H1 (cell line): Measurements from ENCODE around the gene KRTCAP2. TPM values are rescaled to one million over a fixed set of nuclear protein-coding genes. Genes with fewer than 3 reads are reported as not detected.

ENCODE experiments used
- CTCF ChIA-PET: fragments of 300-600 bp; sonication (Branson Sonifier 250); formaldehyde crosslinking; loops from one replicate; lab custom pipeline; 2021; ENCODE audit not compliant: partially characterized antibody; lab: Charles Lee
- POLR2A ChIA-PET: fragments of 300-600 bp; sonication (Branson Sonifier 250); formaldehyde crosslinking; loops from one replicate; lab custom pipeline; 2021; ENCODE audit warnings: inconsistent platforms; ENCODE audit not compliant: partially characterized antibody; lab: Charles Lee
- DNase-seq, 2 experiments: peaks; one replicate each; pipeline versions ENCODE4 v3.0.0 to v3.0.0-alpha.2; 2010 to 2022; ENCODE audit warnings: low spot score in 2 of 2, low read depth in 1 of 2, mixed read lengths in 1 of 2
- FAIRE-seq: peaks from 2 replicates; lab custom pipeline; 2011; peaks lifted over from hg19 to GRCh38; lab: Jason Lieb, UNC
- H2AFZ ChIP-seq: 2 replicates; pipeline ENCODE4 v1.8.1; 2012; ENCODE audit warnings: low read length, inconsistent platforms
- H2AK5ac ChIP-seq: 2 replicates; pipeline ENCODE4 v1.6.1; 2013; ENCODE audit warnings: low read depth, low read length
- H2BK120ac ChIP-seq: replicated peaks from 2 replicates; pipeline ENCODE3; 2013; ENCODE audit warnings: low read depth, low read length, inconsistent platforms
- H2BK12ac ChIP-seq: 2 replicates; pipeline ENCODE4 v1.6.1; 2013; ENCODE audit warnings: low read depth, low read length
- H2BK15ac ChIP-seq: 2 replicates; pipeline ENCODE4 v1.6.1; 2013; ENCODE audit warnings: low read length
- H2BK20ac ChIP-seq: 2 replicates; pipeline ENCODE4 v1.6.1; 2013; ENCODE audit warnings: low read length
- H2BK5ac ChIP-seq: 2 replicates; pipeline ENCODE4 v1.6.1; 2013; ENCODE audit warnings: low read depth, low read length
- H3K14ac ChIP-seq: 2 replicates; pipeline ENCODE4 v1.6.1; 2013; ENCODE audit warnings: inconsistent platforms; ENCODE audit not compliant: insufficient read length
- H3K18ac ChIP-seq: 2 replicates; pipeline ENCODE4 v1.6.1; 2013; ENCODE audit warnings: low read length; ENCODE audit errors: extremely low read depth
- H3K23ac ChIP-seq: 2 replicates; pipeline ENCODE4 v1.6.1; 2013; ENCODE audit warnings: inconsistent platforms; ENCODE audit not compliant: insufficient read length
- H3K23me2 ChIP-seq: 2 replicates; pipeline ENCODE4 v1.6.1; 2013; ENCODE audit warnings: low read depth, low read length
- H3K27ac ChIP-seq: 2 replicates; pipeline ENCODE4 v1.6.1; 2011; ENCODE audit warnings: low read depth, low read length, inconsistent platforms
- H3K27me3 ChIP-seq, 4 experiments: replicated peaks in 1 of 4; 1 replicate in 1 of 4; 2 replicates in 3 of 4; pipeline versions ENCODE4 v1.6.1 to v1.8.1; 2011 to 2013; ENCODE audit warnings: low read length in 3 of 4, mild to moderate bottlenecking in 3 of 4, inconsistent platforms in 2 of 4, mixed read lengths in 2 of 4, moderate library complexity in 1 of 4; ENCODE audit not compliant: control insufficient read depth in 3 of 4, insufficient read depth in 3 of 4; ENCODE audit errors: extremely low read depth in 1 of 4
- H3K36me3 ChIP-seq, 4 experiments: 2 replicates each; pipeline versions ENCODE4 v1.6.1 to v1.8.1; 2011 to 2013; ENCODE audit warnings: mild to moderate bottlenecking in 4 of 4, low read length in 3 of 4, moderate library complexity in 2 of 4, control low read depth in 1 of 4, inconsistent platforms in 1 of 4; ENCODE audit not compliant: insufficient read depth in 4 of 4, control insufficient read depth in 2 of 4
- H3K4ac ChIP-seq: replicated peaks from 2 replicates; pipeline ENCODE3; 2013; ENCODE audit warnings: low read length, low read depth, mixed read lengths, inconsistent platforms; ENCODE audit not compliant: insufficient read length
- H3K4me1 ChIP-seq, 4 experiments: replicated peaks in 1 of 4; 1 replicate in 1 of 4; 2 replicates in 3 of 4; pipeline versions ENCODE4 v1.6.1 to v1.8.1; 2011 to 2013; ENCODE audit warnings: low read length in 3 of 4, inconsistent platforms in 2 of 4, mixed read lengths in 1 of 4; ENCODE audit not compliant: insufficient read depth in 4 of 4, control insufficient read depth in 3 of 4
- H3K4me2 ChIP-seq, 2 experiments: 2 replicates each; pipeline versions ENCODE4 v1.6.1 to v1.8.1; 2011 to 2013; ENCODE audit warnings: low read depth in 2 of 2, low read length in 2 of 2, control low read depth in 1 of 2, inconsistent platforms in 1 of 2, mild to moderate bottlenecking in 1 of 2; ENCODE audit not compliant: insufficient read depth in 1 of 2
- H3K4me3 ChIP-seq, 4 experiments: fragments of 200-600, 300-600 bp in 1 of 4; sonication (generic), shearing (Covaris generic), sonication (Bioruptor Twin) in 1 of 4; 2 replicates each; pipeline versions ENCODE4 v1.5.1 to v1.8.1; 2011 to 2016; ENCODE audit warnings: low read length in 4 of 4, low read depth in 3 of 4, control low read depth in 2 of 4, inconsistent platforms in 2 of 4, mild to moderate bottlenecking in 2 of 4, mixed read lengths in 1 of 4, moderate library complexity in 1 of 4; ENCODE audit not compliant: insufficient read depth in 2 of 4; ENCODE audit errors: extremely low read depth in 1 of 4
- H3K56ac ChIP-seq: replicated peaks from 2 replicates; pipeline ENCODE3; 2013; ENCODE audit warnings: low read depth, mild to moderate bottlenecking, mixed read lengths, low read length, inconsistent platforms; ENCODE audit not compliant: insufficient read length
- H3K79me1 ChIP-seq: 2 replicates; pipeline ENCODE4 v1.6.1; 2013; ENCODE audit warnings: low read depth, low read length, control low read depth
- H3K79me2 ChIP-seq, 2 experiments: 2 replicates each; pipeline versions ENCODE4 v1.6.1 to v1.8.1; 2012 to 2013; ENCODE audit warnings: low read length in 2 of 2, mild to moderate bottlenecking in 2 of 2, inconsistent platforms in 1 of 2; ENCODE audit not compliant: insufficient read depth in 2 of 2, control insufficient read depth in 1 of 2
- H3K9ac ChIP-seq, 4 experiments: replicated peaks in 1 of 4; 1 replicate in 1 of 4; 2 replicates in 3 of 4; pipeline versions ENCODE4 v1.6.1 to v1.8.1; 2011 to 2013; ENCODE audit warnings: low read depth in 3 of 4, low read length in 3 of 4, control low read depth in 2 of 4, mild to moderate bottlenecking in 2 of 4, moderate library complexity in 2 of 4, inconsistent platforms in 1 of 4; ENCODE audit errors: extremely low read depth in 1 of 4
- H3K9me3 ChIP-seq, 2 experiments: 2 replicates each; pipeline versions ENCODE4 v1.6.1 to v1.8.1; 2012 to 2013; ENCODE audit warnings: mild to moderate bottlenecking in 2 of 2, moderate library complexity in 2 of 2, control low read depth in 1 of 2, inconsistent platforms in 1 of 2, low read depth in 1 of 2, low read length in 1 of 2, mixed read lengths in 1 of 2; ENCODE audit not compliant: insufficient read depth in 2 of 2
- H4K20me1 ChIP-seq, 2 experiments: replicated peaks in 1 of 2; 2 replicates each; pipeline versions ENCODE3 to v1.8.1; 2011 to 2013; ENCODE audit warnings: inconsistent platforms in 2 of 2, low read length in 2 of 2, mild to moderate bottlenecking in 1 of 2; ENCODE audit not compliant: insufficient read depth in 2 of 2, control insufficient read depth in 1 of 2
- H4K5ac ChIP-seq: 2 replicates; pipeline ENCODE4 v1.6.1; 2013; ENCODE audit warnings: low read length, low read depth, mixed read lengths, inconsistent platforms; ENCODE audit not compliant: insufficient read length
- H4K8ac ChIP-seq: 2 replicates; pipeline ENCODE4 v1.8.0; 2013; ENCODE audit warnings: mild to moderate bottlenecking, moderate library complexity, low read length, inconsistent platforms; ENCODE audit not compliant: insufficient read depth; ENCODE audit errors: extremely low read depth
- H4K91ac ChIP-seq: replicated peaks from 2 replicates; pipeline ENCODE3; 2013; ENCODE audit warnings: low read length, mixed read lengths, inconsistent platforms; ENCODE audit not compliant: insufficient read length
- ASH2L ChIP-seq: fragments of 200-600, 300-600 bp; sonication (generic); IDR thresholded peaks from one replicate; pipeline ENCODE4 v1.7.1; 2017; ENCODE audit warnings: low read length
- BACH1 ChIP-seq: IDR thresholded peaks from 2 replicates; pipeline ENCODE4 v1.6.1; 2012; ENCODE audit warnings: low read length, improper control_type of control experiment
- GTF2F1 ChIP-seq: IDR thresholded peaks from 2 replicates; pipeline ENCODE4 v1.6.1; 2012; ENCODE audit warnings: low read depth, low read length, improper control_type of control experiment, borderline replicate concordance
- KDM1A ChIP-seq: fragments of 200-600, 300-600 bp; sonication (generic); IDR thresholded peaks from 2 replicates; pipeline ENCODE4 v1.7.1; 2016; ENCODE audit warnings: mild to moderate bottlenecking, low read length, borderline replicate concordance
- POLR2AphosphoS5 ChIP-seq: IDR thresholded peaks from 2 replicates; pipeline ENCODE4 v1.6.1; 2011; ENCODE audit warnings: low read depth, low read length
- SP4 ChIP-seq: IDR thresholded peaks from 2 replicates; pipeline ENCODE4 v1.6.1; 2012; ENCODE audit warnings: low read length, inconsistent platforms
- TBP ChIP-seq: IDR thresholded peaks from 2 replicates; pipeline ENCODE4 v1.6.1; 2011; ENCODE audit warnings: low read depth, low read length, improper control_type of control experiment
- WGBS, 2 experiments: shearing (Covaris generic) in 1 of 2; methylation state at CpG; one replicate each; pipeline versions ENCODE4 v1.1.6 to v1.1.7; 2013 to 2015; ENCODE audit warnings: low lambda C conversion rate in 2 of 2, mixed read lengths in 2 of 2, inconsistent platforms in 1 of 2, low coverage in 1 of 2, missing lambda C conversion rate in 1 of 2; ENCODE audit not compliant: insufficient replicate concordance in 2 of 2, insufficient coverage in 1 of 2, insufficient read length in 1 of 2; ENCODE audit errors: extremely low coverage in 1 of 2, missing lambda C conversion rate in 1 of 2; 5-methylcytosine and 5-hydroxymethylcytosine counted together
- polyA plus RNA-seq, 7 experiments: library from polyadenylated mRNA; depleted of rRNA in 3 of 7; stranded (reverse) in 5 of 7; unstranded in 2 of 7; fragments of >200 nt in 5 of 7; fragments of 200-250 nt in 2 of 7; gene quantifications; 1 replicate in 5 of 7; 2 replicates in 1 of 7; 4 replicates in 1 of 7; pipeline versions ENCODE4 v1.2.1 to v1.2.3, GENCODE V29; 2011 to 2013; ENCODE audit warnings: missing spikeins in 2 of 7, mixed read lengths in 2 of 7
- total RNA-seq: library from RNA; stranded (reverse); fragmentation: NEBNext Ultra II Directional; extraction: Animal tissue kit (Norgen Biotek cat#: 25700); gene quantifications from 2 replicates; pipeline ENCODE4 v1.2.1, GENCODE V29; 2021
- TF ChIP-seq, protein P1 (sequence below): IDR thresholded peaks from 2 replicates; pipeline ENCODE4 v1.6.1; 2012; ENCODE audit warnings: inconsistent platforms
- TF ChIP-seq, protein P2 (sequence below): IDR thresholded peaks from 2 replicates; pipeline ENCODE4 v1.6.1; 2012; ENCODE audit warnings: inconsistent platforms

KRTCAP2 gene
- total and polyA plus RNA-seq, 2 of the 8 experiments (the other 6 are each of a cell fraction or from before 2014, with no cell fraction given) = 146 to 317 TPM

DNA sequence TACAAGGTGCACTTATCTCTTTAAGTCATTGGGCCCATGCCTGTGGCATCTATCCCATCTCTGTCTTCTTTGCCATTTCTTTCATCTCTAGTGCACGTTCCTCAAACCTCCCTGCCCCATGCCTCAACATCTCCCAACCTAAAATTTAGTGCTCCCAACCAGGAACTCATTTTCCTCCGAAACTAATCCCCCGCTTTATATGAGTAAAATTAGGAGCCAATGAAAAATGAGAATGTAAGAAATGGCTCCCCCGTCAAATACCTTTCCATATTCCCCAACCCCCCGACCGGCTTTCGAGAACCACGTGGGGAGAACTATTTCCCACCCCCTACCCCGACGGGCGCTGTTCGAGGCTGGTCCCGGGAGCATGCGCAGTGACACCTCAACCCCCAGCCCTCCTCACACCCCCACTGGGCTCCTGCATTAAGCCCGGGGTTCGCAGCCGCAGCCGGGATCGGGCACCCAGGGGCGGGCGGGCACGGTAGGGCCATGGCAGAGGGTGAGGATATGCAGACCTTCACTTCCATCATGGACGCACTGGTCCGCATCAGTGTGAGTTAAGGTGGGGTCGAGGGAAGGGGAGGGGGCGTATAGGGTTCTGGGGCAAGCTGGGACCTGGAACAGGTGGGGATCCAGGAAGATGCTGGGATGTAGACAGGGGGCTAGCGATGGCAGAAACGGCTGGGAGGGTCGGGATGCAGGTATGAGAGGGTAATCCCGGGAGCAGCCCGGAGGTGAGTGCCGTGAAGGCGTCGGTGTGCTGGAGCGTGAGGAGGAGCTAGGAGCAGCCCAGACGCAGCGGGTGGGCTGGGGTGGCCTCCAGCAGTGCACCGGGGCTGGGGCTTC lies 597 bp upstream of the KRTCAP2 start, which contains the start of gene TRIM46:
TRIM46 (plus strand) TSS at position 372 of the 846 bp plus-strand sequence; CDS start at position 490, 118 bp downstream.
- H3K23me2 ChIP-seq = peaks cover 10% of the 10 kb centered on the region; the same call in 1 of the 2 replicates
- H2AFZ ChIP-seq = peak within 1 kb of the TSS; percentile 30; the same call in 1 of the 2 replicates
- peak within 1 kb of the TSS; percentile 3; the same call in 1 of the 2 replicates for H2AK5ac ChIP-seq
- peaks cover 18 to 29% (median 22%) of the 10 kb centered on the region in 4 experiments for H3K36me3 ChIP-seq
- ChIA-PET POLR2A (interaction anchor here (0.7 to 20.5 kb wide), 21 partner anchors 12 to 147 kb away, joined by 3 to 512 read pairs (median 4); partner anchors contain the start of genes CLK2, DPM3, EFNA4 and MTX1), CTCF (interaction anchor here (0.7 to 12.4 kb wide), 30 partner anchors 12 to 557 kb away, joined by 3 to 215 read pairs (median 4); partner anchors contain the start of genes ADAM15, DPM3, EFNA1 and EFNA4)
- FAIRE-seq (no peak), DNase-seq (peak in 1 of 2 experiments; percentile 84)
- H3K27me3 ChIP-seq = no peaks in the 10 kb centered on the region
- no peaks in the 10 kb centered on the region for H3K9me3 ChIP-seq
- H3K79me1 ChIP-seq = no peaks in the 10 kb centered on the region; the same call in 1 of the 2 replicates
- H2BK20ac ChIP-seq = peak within 1 kb of the TSS; percentile 80
- peak within 1 kb of the TSS; percentile 13 for H3K14ac ChIP-seq
- peak within 1 kb of the TSS; percentile 88 for H2BK5ac ChIP-seq
- peaks cover 5 to 8% of the 10 kb centered on the region in 2 experiments for H4K20me1 ChIP-seq
- peak within 1 kb of the TSS; percentile 96 for H4K5ac ChIP-seq
- H3K56ac ChIP-seq = peak within 1 kb of the TSS; percentile 94
- H2BK120ac ChIP-seq = peak within 1 kb of the TSS; percentile 91
- peak within 1 kb of the TSS; percentile 37 to 90 for H3K4me2 ChIP-seq
- peak within 1 kb of the TSS; percentile 70 to 95 (median 86) for H3K4me3 ChIP-seq
- H3K4ac ChIP-seq = peak within 1 kb of the TSS; percentile 98
- no peak within 1 kb of the TSS for H3K23ac ChIP-seq
- H3K18ac ChIP-seq = peak within 1 kb of the TSS; percentile 98
- H3K9ac ChIP-seq = peak within 1 kb of the TSS; percentile 8 to 66 (median 50); a peak in 6 of 7 replicates
- peak within 1 kb of the TSS; percentile 84; the same call in 1 of the 2 replicates for H2BK15ac ChIP-seq
- peaks cover 3 to 23% (median 8%) of the 10 kb centered on the region in 4 experiments; a peak in 6 of 7 replicates for H3K4me1 ChIP-seq
- WGBS, 2 experiments = 1% methylated on average over 34 of the region's 38 CpGs; no CpG with 5 or more reads in 1 of the 2 experiments
- peak within 1 kb of the TSS; percentile 68 for H3K27ac ChIP-seq
- peak within 1 kb of the TSS; percentile 91 for H4K8ac ChIP-seq
- H2BK12ac ChIP-seq = peak within 1 kb of the TSS; percentile 53; the same call in 1 of the 2 replicates
- peaks cover 0 to 16% of the 10 kb centered on the region in 2 experiments; a peak in 2 of 4 replicates for H3K79me2 ChIP-seq
- H4K91ac ChIP-seq = peak within 1 kb of the TSS; percentile 99
- TF ChIP-seq KDM1A = peak; percentile 5; the same call in 1 of the 2 replicates
- TF ChIP-seq, protein P1, sequence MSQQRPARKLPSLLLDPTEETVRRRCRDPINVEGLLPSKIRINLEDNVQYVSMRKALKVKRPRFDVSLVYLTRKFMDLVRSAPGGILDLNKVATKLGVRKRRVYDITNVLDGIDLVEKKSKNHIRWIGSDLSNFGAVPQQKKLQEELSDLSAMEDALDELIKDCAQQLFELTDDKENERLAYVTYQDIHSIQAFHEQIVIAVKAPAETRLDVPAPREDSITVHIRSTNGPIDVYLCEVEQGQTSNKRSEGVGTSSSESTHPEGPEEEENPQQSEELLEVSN = peak; percentile 76
- TF ChIP-seq ASH2L = peak; percentile 13
- TF ChIP-seq GTF2F1 = no peak
- TF ChIP-seq, protein P2, sequence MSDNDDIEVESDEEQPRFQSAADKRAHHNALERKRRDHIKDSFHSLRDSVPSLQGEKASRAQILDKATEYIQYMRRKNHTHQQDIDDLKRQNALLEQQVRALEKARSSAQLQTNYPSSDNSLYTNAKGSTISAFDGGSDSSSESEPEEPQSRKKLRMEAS = peak; percentile 27; the same call in 1 of the 2 replicates
- TF ChIP-seq SP4 = no peak
- no peak for TF ChIP-seq POLR2AphosphoS5
- TF ChIP-seq TBP = peak; percentile 4; the same call in 1 of the 2 replicates
- TF ChIP-seq BACH1 = no peak
